Loucy (cell line): ENCODE measurements around the gene GAB2.

ENCODE experiments used
- H2AFZ ChIP-seq: fragments of 200-600 bp; sonication (generic); 2 replicates; pipeline ENCODE4 v1.6.0; 2016; ENCODE audit warnings: antibody characterized with exemption, mild to moderate bottlenecking, low read length, moderate library complexity
- H3F3A ChIP-seq: fragments of 200-600 bp; 2 replicates; pipeline ENCODE4 v1.6.0; 2016; ENCODE audit warnings: antibody characterized with exemption, low read depth, mild to moderate bottlenecking
- H3K27me3 ChIP-seq: fragments of 200-600 bp; sonication (generic); 2 replicates; pipeline ENCODE4 v1.6.1; 2014; ENCODE audit warnings: low read length, mild to moderate bottlenecking; ENCODE audit not compliant: insufficient read depth, poor library complexity, severe bottlenecking
- H3K36me3 ChIP-seq: fragments of 200-600 bp; sonication (generic); 2 replicates; pipeline ENCODE4 v1.6.1; 2016; ENCODE audit warnings: low read length; ENCODE audit not compliant: insufficient read depth
- H3K4me1 ChIP-seq: fragments of 200-600 bp; sonication (generic); 2 replicates; pipeline ENCODE4 v1.5.1; 2014; ENCODE audit warnings: low read length, mild to moderate bottlenecking; ENCODE audit not compliant: insufficient read depth, poor library complexity, severe bottlenecking
- H3K4me2 ChIP-seq: fragments of 200-600 bp; sonication (generic); 2 replicates; pipeline ENCODE4 v1.6.0; 2014; ENCODE audit warnings: antibody characterized with exemption, low read length, low read depth, mild to moderate bottlenecking; ENCODE audit not compliant: poor library complexity, severe bottlenecking
- H3K4me3 ChIP-seq: fragments of 200-600 bp; sonication (generic); 2 replicates; pipeline ENCODE4 v1.5.1; 2014; ENCODE audit warnings: low read length, mild to moderate bottlenecking, mixed read lengths; ENCODE audit not compliant: poor library complexity, severe bottlenecking
- H3K79me2 ChIP-seq: fragments of 200-600 bp; sonication (generic); 2 replicates; pipeline ENCODE4 v1.6.1; 2014; ENCODE audit warnings: low read length; ENCODE audit not compliant: insufficient read depth
- H3K9ac ChIP-seq: fragments of 200-600 bp; sonication (generic); 2 replicates; pipeline ENCODE4 v1.6.0; 2014; ENCODE audit warnings: mild to moderate bottlenecking, low read depth, low read length, moderate library complexity; ENCODE audit not compliant: poor library complexity, severe bottlenecking
- H3K9me2 ChIP-seq: fragments of 200-600 bp; sonication (generic); replicated peaks from 2 replicates; pipeline ENCODE4 v1.6.1; 2016; ENCODE audit warnings: low read depth, low read length, mixed read lengths
- H3K9me3 ChIP-seq: fragments of 200-600 bp; sonication (generic); 2 replicates; pipeline ENCODE4 v1.6.1; 2014; ENCODE audit warnings: mild to moderate bottlenecking, antibody characterized with exemption, low read length, low read depth; ENCODE audit not compliant: insufficient read depth
- H4K20me1 ChIP-seq: fragments of 200-600 bp; sonication (generic); 2 replicates; pipeline ENCODE4 v1.6.0; 2014; ENCODE audit warnings: antibody characterized with exemption, low read length, mild to moderate bottlenecking; ENCODE audit not compliant: insufficient read depth, poor library complexity, severe bottlenecking
- CTCF ChIP-seq: fragments of 200-600 bp; sonication (generic); conservative IDR thresholded peaks from 2 replicates; pipeline ENCODE4 v1.5.1; 2014; ENCODE audit warnings: mild to moderate bottlenecking, antibody characterized with exemption, low read length
- EZH2phosphoT487 ChIP-seq: fragments of 200-600 bp; IDR thresholded peaks from 2 replicates; pipeline ENCODE4 v1.6.1; 2018; ENCODE audit warnings: antibody characterized with exemption, mild to moderate bottlenecking, moderate library complexity, borderline replicate concordance

GAB2 gene

GRCh38 chr11:78460471-78460870 lies 42.9 kb upstream of the GAB2 start:
- H2AFZ ChIP-seq = no peak overlapping the region
- H4K20me1 ChIP-seq = no peaks in the 10 kb centered on the region
- H3K79me2 ChIP-seq = no peaks in the 10 kb centered on the region
- no peaks in the 10 kb centered on the region for H3K4me1 ChIP-seq
- no peak overlapping the region for H3K9ac ChIP-seq
- no peak overlapping the region for H3K4me2 ChIP-seq
- H3F3A ChIP-seq = no peaks in the 10 kb centered on the region
- H3K4me3 ChIP-seq = no peak overlapping the region
- TF ChIP-seq CTCF (no peak), EZH2phosphoT487 (no peak)
- H3K9me2 ChIP-seq = no peaks in the 10 kb centered on the region
- peaks cover 27% of the 10 kb centered on the region; the same call in 1 of the 2 replicates for H3K36me3 ChIP-seq
- H3K9me3 ChIP-seq = no peaks in the 10 kb centered on the region
- H3K27me3 ChIP-seq = no peaks in the 10 kb centered on the region

- Histone ChIP-seq H3K36me3 (peaks cover 25% of the 10 kb centered on the region; the same call in 1 of the 2 replicates), H3K79me2 (no peaks in the 10 kb centered on the region), H3K9ac (no peak overlapping the region), H2AFZ (no peak overlapping the region), H4K20me1 (no peaks in the 10 kb centered on the region), H3K4me2 (no peak overlapping the region), H3F3A (no peaks in the 10 kb centered on the region), H3K9me3 (no peaks in the 10 kb centered on the region), H3K9me2 (no peaks in the 10 kb centered on the region), H3K27me3 (no peaks in the 10 kb centered on the region), H3K4me3 (no peak overlapping the region), H3K4me1 (no peaks in the 10 kb centered on the region)
- TF ChIP-seq CTCF = no peak
- TF ChIP-seq EZH2phosphoT487 = no peak
Observed at GRCh38 chr11:78459738-78460137, 42.1 kb upstream of the GAB2 start.

DNA sequence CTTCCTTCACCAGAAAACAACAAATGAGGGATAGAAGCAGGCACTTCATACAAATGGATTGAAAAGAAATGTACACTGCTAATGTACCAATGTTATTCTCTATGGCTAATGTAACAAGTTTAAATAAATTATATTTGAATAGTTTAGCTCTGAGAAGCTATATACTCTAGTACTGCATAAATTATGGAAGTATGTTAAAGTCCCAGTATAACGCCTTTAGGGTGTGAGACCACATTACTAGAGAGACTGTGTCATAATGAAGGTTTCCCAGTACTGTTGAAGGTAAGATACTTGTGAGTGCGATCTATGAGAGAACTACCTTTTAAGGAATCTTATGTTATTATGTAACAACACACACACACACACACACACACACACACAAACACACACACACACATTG lies 39.8 kb upstream of the GAB2 start:
- Histone ChIP-seq H3K36me3 (peaks cover 20% of the 10 kb centered on the region; the same call in 1 of the 2 replicates), H3K79me2 (no peaks in the 10 kb centered on the region), H3K9ac (no peak overlapping the region), H3K9me2 (no peaks in the 10 kb centered on the region), H3K4me1 (peaks cover 19% of the 10 kb centered on the region), H3K4me2 (no peak overlapping the region), H3K9me3 (no peaks in the 10 kb centered on the region), H4K20me1 (no peaks in the 10 kb centered on the region), H3K27me3 (no peaks in the 10 kb centered on the region), H3F3A (no peaks in the 10 kb centered on the region), H2AFZ (no peak overlapping the region), H3K4me3 (no peak overlapping the region)
- TF ChIP-seq CTCF (no peak), EZH2phosphoT487 (no peak)
